Stimulated activated naive B cell treated with anti-CD40 and anti-IgM and Interleukin-4, amounts not matched to agents 10 μg/mL and 1 μg/mL and 100 μg/mL, for 72 hours (primary cell): ENCODE results near the gene COMMD4.
"Not testable (repeated sequence)": the region's sequence is repeated elsewhere in the genome, so short reads cannot be mapped to it uniquely, and the experiment has no call there.

Experiments
- ATAC-seq, 2 donors: fragments of 150-1000 bp; cut with Tn5 transposase; replicated peaks; 2 replicates each; pipeline ENCODE4 v1.10.0; 2021; ENCODE audit warnings: moderate library complexity in 1 of 2
- DNase-seq: peaks from one replicate; pipeline ENCODE4 v3.0.0; 2021
- H3K27ac Mint-ChIP-seq: one replicate; pipeline ENCODE4 v1.8.0; 2022; ENCODE audit warnings: mild to moderate bottlenecking, mixed read lengths
- H3K27me3 Mint-ChIP-seq, 2 donors: one replicate each; pipeline ENCODE4 v1.8.0; 2022; ENCODE audit warnings: mixed read lengths in 2 of 2
- H3K36me3 Mint-ChIP-seq, 2 donors: one replicate each; pipeline ENCODE4 v1.8.0; 2022; ENCODE audit warnings: mixed read lengths in 2 of 2, mild to moderate bottlenecking in 1 of 2
- H3K4me1 Mint-ChIP-seq, 2 donors: one replicate each; pipeline ENCODE4 v1.8.0; 2022; ENCODE audit warnings: mixed read lengths in 2 of 2, mild to moderate bottlenecking in 1 of 2
- H3K4me3 Mint-ChIP-seq, 2 donors: one replicate each; pipeline ENCODE4 v1.8.0; 2022; ENCODE audit warnings: mild to moderate bottlenecking in 2 of 2, mixed read lengths in 2 of 2, moderate library complexity in 1 of 2
- H3K9me3 Mint-ChIP-seq, 2 donors: one replicate each; pipeline ENCODE4 v1.8.0; 2022; ENCODE audit warnings: mixed read lengths in 2 of 2, mild to moderate bottlenecking in 1 of 2

Gene COMMD4

GRCh38 chr15:75335705-75336355, at the start of gene COMMD4:
TSS of gene COMMD4 (plus strand) at chr15:75336063. CDS start at chr15:75336090, 27 bp downstream.
- H3K4me3 Mint-ChIP-seq, result peak within 1 kb of the TSS; percentile 97 to 99
- H3K4me1 Mint-ChIP-seq, result peaks cover 13 to 28% of the 10 kb centered on the region in 2 donors
- H3K27ac Mint-ChIP-seq, result peak within 1 kb of the TSS; percentile 98
- H3K36me3 Mint-ChIP-seq, result peaks cover 11 to 17% of the 10 kb centered on the region in 2 donors
- ATAC-seq (peak; percentile 86), DNase-seq (peak; percentile 74)
- peaks cover 4 to 5% of the 10 kb centered on the region in 2 donors for H3K27me3 Mint-ChIP-seq
- no peaks in the 10 kb centered on the region for H3K9me3 Mint-ChIP-seq

GRCh38 chr15:75293660-75294059, 42.2 kb upstream of the COMMD4 start:
- not testable (repeated sequence) for DNase-seq, H3K4me1 Mint-ChIP-seq, H3K27ac Mint-ChIP-seq, H3K36me3 Mint-ChIP-seq, H3K9me3 Mint-ChIP-seq, ATAC-seq, H3K27me3 Mint-ChIP-seq, H3K4me3 Mint-ChIP-seq

GRCh38 chr15:75298541-75299310, 37.1 kb upstream of the COMMD4 start:
- not testable (repeated sequence) for H3K36me3 Mint-ChIP-seq, H3K4me1 Mint-ChIP-seq, DNase-seq, H3K9me3 Mint-ChIP-seq, H3K4me3 Mint-ChIP-seq, H3K27ac Mint-ChIP-seq
- H3K27me3 Mint-ChIP-seq, result peaks cover 11 to 25% of the 10 kb centered on the region in 2 donors
- peak; percentile 97 to 98 for ATAC-seq

- DNase-seq, result peak; percentile 59
- H3K27ac Mint-ChIP-seq, H3K4me1 Mint-ChIP-seq, H3K9me3 Mint-ChIP-seq, H3K4me3 Mint-ChIP-seq, H3K36me3 Mint-ChIP-seq: not testable (repeated sequence)
- peaks cover 17 to 30% of the 10 kb centered on the region in 2 donors for H3K27me3 Mint-ChIP-seq
- ATAC-seq, result peak; percentile 94 to 96
Observed at GRCh38 chr15:75299311-75299688, 36.6 kb upstream of the COMMD4 start.

GRCh38 chr15:75300026-75300425, 35.8 kb upstream of the COMMD4 start:
- ATAC-seq, H3K9me3 Mint-ChIP-seq: not testable (repeated sequence)

GRCh38 chr15:75302318-75302717, 33.5 kb upstream of the COMMD4 start:
- DNase-seq (no peak), ATAC-seq (no peak)
- Mint-ChIP-seq H3K4me3 (no peak overlapping the region), H3K27me3 (peaks cover 26 to 57% of the 10 kb centered on the region in 2 donors), H3K9me3 (no peaks in the 10 kb centered on the region), H3K27ac (no peak overlapping the region), H3K36me3 (no peaks in the 10 kb centered on the region), H3K4me1 (no peaks in the 10 kb centered on the region)

More at GRCh38 chr15:75300026-75300425, 35.8 kb upstream of the COMMD4 start:
- not testable (repeated sequence) for H3K27ac Mint-ChIP-seq, DNase-seq, H3K4me3 Mint-ChIP-seq, H3K4me1 Mint-ChIP-seq, H3K36me3 Mint-ChIP-seq
- H3K27me3 Mint-ChIP-seq, result peaks cover 22 to 38% of the 10 kb centered on the region in 2 donors

GRCh38 chr15:75302753-75303152, 33.1 kb upstream of the COMMD4 start:
- not testable (repeated sequence) for H3K4me1 Mint-ChIP-seq, H3K9me3 Mint-ChIP-seq, ATAC-seq, H3K36me3 Mint-ChIP-seq, H3K4me3 Mint-ChIP-seq, DNase-seq, H3K27ac Mint-ChIP-seq
- peaks cover 26 to 61% of the 10 kb centered on the region in 2 donors for H3K27me3 Mint-ChIP-seq

- Mint-ChIP-seq H3K27me3 (peaks cover 27 to 58% of the 10 kb centered on the region in 2 donors), H3K27ac (no peak overlapping the region), H3K36me3 (no peaks in the 10 kb centered on the region), H3K4me1 (no peaks in the 10 kb centered on the region), H3K4me3 (no peak overlapping the region), H3K9me3 (no peaks in the 10 kb centered on the region)
- ATAC-seq (no peak), DNase-seq (no peak)
Observed at GRCh38 chr15:75306188-75306587, 29.7 kb upstream of the COMMD4 start.

GRCh38 chr15:75307778-75308390, 28.0 kb upstream of the COMMD4 start:
- ATAC-seq, result peak in 1 of 2 donors; percentile 64
- H3K9me3 Mint-ChIP-seq, result no peaks in the 10 kb centered on the region
- no peak overlapping the region for H3K27ac Mint-ChIP-seq
- H3K27me3 Mint-ChIP-seq, result peaks cover 31 to 49% of the 10 kb centered on the region in 2 donors
- DNase-seq, result no peak
- no peaks in the 10 kb centered on the region for H3K4me1 Mint-ChIP-seq
- no peak overlapping the region for H3K4me3 Mint-ChIP-seq
- no peaks in the 10 kb centered on the region for H3K36me3 Mint-ChIP-seq

- H3K27me3 Mint-ChIP-seq, result peaks cover 18 to 35% of the 10 kb centered on the region in 2 donors
- no peak overlapping the region for H3K4me3 Mint-ChIP-seq
- H3K36me3 Mint-ChIP-seq, result no peaks in the 10 kb centered on the region
- ATAC-seq (no peak), DNase-seq (no peak)
- H3K9me3 Mint-ChIP-seq, result no peaks in the 10 kb centered on the region
- no peaks in the 10 kb centered on the region for H3K4me1 Mint-ChIP-seq
- H3K27ac Mint-ChIP-seq, result no peak overlapping the region
Observed at GRCh38 chr15:75309711-75310110, 26.2 kb upstream of the COMMD4 start.

GRCh38 chr15:75312548-75312947, 23.3 kb upstream of the COMMD4 start:
- not testable (repeated sequence) for DNase-seq, H3K9me3 Mint-ChIP-seq, H3K4me3 Mint-ChIP-seq, ATAC-seq, H3K4me1 Mint-ChIP-seq, H3K36me3 Mint-ChIP-seq, H3K27ac Mint-ChIP-seq
- peaks cover 11 to 12% of the 10 kb centered on the region in 2 donors for H3K27me3 Mint-ChIP-seq

GRCh38 chr15:75313116-75313845, 22.6 kb upstream of the COMMD4 start:
- no peaks in the 10 kb centered on the region for H3K9me3 Mint-ChIP-seq
- H3K4me1 Mint-ChIP-seq, result no peaks in the 10 kb centered on the region
- DNase-seq (no peak), ATAC-seq (no peak)
- H3K27me3 Mint-ChIP-seq, result peaks cover 3 to 10% of the 10 kb centered on the region in 2 donors
- H3K36me3 Mint-ChIP-seq, result no peaks in the 10 kb centered on the region
- H3K27ac Mint-ChIP-seq, result no peak overlapping the region
- no peak overlapping the region for H3K4me3 Mint-ChIP-seq

- no peaks in the 10 kb centered on the region for H3K36me3 Mint-ChIP-seq
- peaks cover 0 to 7% of the 10 kb centered on the region in 2 donors for H3K27me3 Mint-ChIP-seq
- no peak overlapping the region for H3K4me3 Mint-ChIP-seq
- ATAC-seq (no peak), DNase-seq (no peak)
- no peaks in the 10 kb centered on the region for H3K4me1 Mint-ChIP-seq
- no peaks in the 10 kb centered on the region for H3K9me3 Mint-ChIP-seq
- H3K27ac Mint-ChIP-seq, result peak overlapping the region; percentile 2
Observed at GRCh38 chr15:75314552-75315290, 21.1 kb upstream of the COMMD4 start.
